Kidney capillary endothelial cell (primary cell): ENCODE measurements around the gene SYTL4.

Source experiments
- DNase-seq: peaks from one replicate; pipeline ENCODE4 v3.0.0-alpha.2; 2018; ENCODE audit warnings: low spot score

Gene SYTL4

GRCh38 chrX:100648458-100649417 is 83.2 kb downstream of the SYTL4 start:
- no peak for DNase-seq

GRCh38 chrX:100647739-100648138 is 84.2 kb downstream of the SYTL4 start:
- DNase-seq, result no peak

GRCh38 chrX:100647095-100647494 is 84.8 kb downstream of the SYTL4 start:
- DNase-seq, result no peak

- no peak for DNase-seq
Measured at GRCh38 chrX:100645106-100645505, 86.8 kb downstream of the SYTL4 start.

GRCh38 chrX:100643956-100644860 is 87.7 kb downstream of the SYTL4 start, which contains the start of gene SRPX2:
TSS of gene SRPX2 (plus strand) at chrX:100644199. CDS start at chrX:100646323, 2,124 bp downstream.
- peak; percentile 77 for DNase-seq

- no peak for DNase-seq
Measured at GRCh38 chrX:100643212-100643611, 88.7 kb downstream of the SYTL4 start.

GRCh38 chrX:100642290-100642689 is 89.6 kb downstream of the SYTL4 start:
- no peak for DNase-seq

GRCh38 chrX:100636321-100636991 is 95.5 kb downstream of the SYTL4 start, which contains the start of gene TSPAN6:
TSS of gene TSPAN6 (minus strand) at chrX:100636806. CDS start at chrX:100636694, 112 bp downstream.
- DNase-seq, result peak; percentile 61

- DNase-seq, result no peak
Measured at GRCh38 chrX:100635989-100636320, 96.0 kb downstream of the SYTL4 start.

- DNase-seq, result no peak
Measured at GRCh38 chrX:100635040-100635439, 96.9 kb downstream of the SYTL4 start.

GRCh38 chrX:100625985-100626491 is 105.9 kb downstream of the SYTL4 start:
- no peak for DNase-seq
